Gastrocnemius medialis (tissue), 4 donors: ENCODE measurements around the gene COX6A1. TPM values are rescaled to one million over a fixed set of nuclear protein-coding genes. Genes with fewer than 3 reads are reported as not detected.
"Not testable (repeated sequence)": the region's sequence is repeated elsewhere in the genome, so short reads cannot be mapped to it uniquely, and the experiment has no call there.

Experiments
- ATAC-seq, 2 donors: fragments of 150-250 bp; one replicate each; pipeline ENCODE4 v1.9.1; 2016
- DNase-seq, 2 donors: peaks; one replicate each; pipeline ENCODE4 v3.0.0-alpha.2; 2019
- H3K27ac ChIP-seq, 4 donors: fragments of 200-600 bp; sonication (generic); 1 replicate in 1 of 4; 2 replicates in 3 of 4; pipeline ENCODE4 v1.5.1; 2016 to 2018; ENCODE audit warnings: mild to moderate bottlenecking in 2 of 4, moderate library complexity in 1 of 4
- H3K27me3 ChIP-seq, 3 donors: fragments of 200-600 bp; sonication (generic) in 2 of 3; 1 replicate in 1 of 3; 2 replicates in 2 of 3; pipeline versions ENCODE4 v1.5.1 to v1.6.0; 2016 to 2019; ENCODE audit warnings: mild to moderate bottlenecking in 1 of 3, moderate library complexity in 1 of 3
- H3K36me3 ChIP-seq, 2 donors: fragments of 200-600 bp; sonication (generic) in 1 of 2; one replicate each; pipeline ENCODE4 v1.5.1; 2017 to 2018
- H3K4me1 ChIP-seq, 2 donors: fragments of 200-600 bp; sonication (generic) in 1 of 2; one replicate each; pipeline ENCODE4 v1.5.1; 2016 to 2017; ENCODE audit warnings: mild to moderate bottlenecking in 2 of 2
- H3K4me3 ChIP-seq, 4 donors: fragments of 200-600 bp; sonication (generic) in 3 of 4; 1 replicate in 1 of 4; 2 replicates in 3 of 4; pipeline ENCODE4 v1.5.1; 2016 to 2019; ENCODE audit warnings: mild to moderate bottlenecking in 2 of 4
- H3K9me3 ChIP-seq, 3 donors: fragments of 200-600 bp; sonication (generic) in 2 of 3; 1 replicate in 1 of 3; 2 replicates in 2 of 3; pipeline ENCODE4 v1.5.1; 2016 to 2019
- POLR2A ChIP-seq, 2 donors: fragments of 450-650 bp; IDR thresholded peaks; one replicate each; pipeline ENCODE4 v1.6.1; 2017; ENCODE audit warnings: antibody characterized with exemption in 2 of 2, mild to moderate bottlenecking in 2 of 2, moderate library complexity in 2 of 2
- in situ Hi-C, 4 donors: fragments of 200-750 bp; cut with MboI; loops; one replicate each; pipeline versions ENCODE4 v1.15.0 to v1.8.0; 2017; ENCODE audit warnings: low sequenced_read_pairs in 4 of 4
- intact Hi-C: fragments of 100-400 bp; cut with DNase I; formaldehyde crosslinking; loops from one replicate; pipeline ENCODE4 v1.15.1; 2023; ENCODE audit warnings: low total_unique reads
- total RNA-seq, 4 donors: library from RNA; depleted of rRNA; stranded (reverse); fragments of >200 nt; gene quantifications; one replicate each; pipeline versions ENCODE4 v1.1.0 to v1.2.3, GENCODE V29; 2016
- TF ChIP-seq, protein P1 (sequence below), 5 experiments: fragments of 450-650 bp in 3 of 5; fragments of 200-600 bp in 2 of 5; sonication (generic) in 2 of 5; IDR thresholded peaks in 4 of 5; conservative IDR thresholded peaks in 1 of 5; 1 replicate in 4 of 5; 2 replicates in 1 of 5; pipeline ENCODE4 v1.5.1; 2016 to 2019; ENCODE audit warnings: antibody characterized with exemption in 5 of 5, mild to moderate bottlenecking in 3 of 5, moderate library complexity in 3 of 5

The COX6A1 gene
- total RNA-seq, 4 donors from 2014 or later, result 46.9 to 90.8 (median 74.3) TPM

GRCh38 chr12:120480211-120480610 lies 42.3 kb downstream of the COX6A1 start:
- Histone ChIP-seq H3K27ac (no peak overlapping the region), H3K4me1 (no peaks in the 10 kb centered on the region), H3K36me3 (no peaks in the 10 kb centered on the region), H3K4me3 (no peak overlapping the region), H3K27me3 (no peaks in the 10 kb centered on the region), H3K9me3 (no peaks in the 10 kb centered on the region)
- in situ Hi-C loops, result no loop called here
- TF ChIP-seq, protein P1, sequence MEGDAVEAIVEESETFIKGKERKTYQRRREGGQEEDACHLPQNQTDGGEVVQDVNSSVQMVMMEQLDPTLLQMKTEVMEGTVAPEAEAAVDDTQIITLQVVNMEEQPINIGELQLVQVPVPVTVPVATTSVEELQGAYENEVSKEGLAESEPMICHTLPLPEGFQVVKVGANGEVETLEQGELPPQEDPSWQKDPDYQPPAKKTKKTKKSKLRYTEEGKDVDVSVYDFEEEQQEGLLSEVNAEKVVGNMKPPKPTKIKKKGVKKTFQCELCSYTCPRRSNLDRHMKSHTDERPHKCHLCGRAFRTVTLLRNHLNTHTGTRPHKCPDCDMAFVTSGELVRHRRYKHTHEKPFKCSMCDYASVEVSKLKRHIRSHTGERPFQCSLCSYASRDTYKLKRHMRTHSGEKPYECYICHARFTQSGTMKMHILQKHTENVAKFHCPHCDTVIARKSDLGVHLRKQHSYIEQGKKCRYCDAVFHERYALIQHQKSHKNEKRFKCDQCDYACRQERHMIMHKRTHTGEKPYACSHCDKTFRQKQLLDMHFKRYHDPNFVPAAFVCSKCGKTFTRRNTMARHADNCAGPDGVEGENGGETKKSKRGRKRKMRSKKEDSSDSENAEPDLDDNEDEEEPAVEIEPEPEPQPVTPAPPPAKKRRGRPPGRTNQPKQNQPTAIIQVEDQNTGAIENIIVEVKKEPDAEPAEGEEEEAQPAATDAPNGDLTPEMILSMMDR (IDR thresholded peaks at IDR 0.05 in 4 of 5, conservative IDR thresholded peaks at IDR 0.05 in 1 of 5), result no peak
- no peak for TF ChIP-seq POLR2A (IDR thresholded peaks at IDR 0.05)
- intact Hi-C loops, result no loop called here
- DNase-seq (no peak), ATAC-seq (no peak)

- DNase-seq (no peak), ATAC-seq (no peak)
- Histone ChIP-seq H3K4me1 (no peaks in the 10 kb centered on the region), H3K9me3 (no peaks in the 10 kb centered on the region), H3K4me3 (no peak overlapping the region), H3K36me3 (no peaks in the 10 kb centered on the region), H3K27ac (no peak overlapping the region), H3K27me3 (no peaks in the 10 kb centered on the region)
- no peak for TF ChIP-seq POLR2A (IDR thresholded peaks at IDR 0.05)
- TF ChIP-seq, protein P1 (IDR thresholded peaks at IDR 0.05 in 4 of 5, conservative IDR thresholded peaks at IDR 0.05 in 1 of 5), result no peak
- in situ Hi-C loops, result no loop called here
- intact Hi-C loops, result no loop called here
Observed at GRCh38 chr12:120481022-120481767, 43.3 kb downstream of the COX6A1 start.

DNA sequence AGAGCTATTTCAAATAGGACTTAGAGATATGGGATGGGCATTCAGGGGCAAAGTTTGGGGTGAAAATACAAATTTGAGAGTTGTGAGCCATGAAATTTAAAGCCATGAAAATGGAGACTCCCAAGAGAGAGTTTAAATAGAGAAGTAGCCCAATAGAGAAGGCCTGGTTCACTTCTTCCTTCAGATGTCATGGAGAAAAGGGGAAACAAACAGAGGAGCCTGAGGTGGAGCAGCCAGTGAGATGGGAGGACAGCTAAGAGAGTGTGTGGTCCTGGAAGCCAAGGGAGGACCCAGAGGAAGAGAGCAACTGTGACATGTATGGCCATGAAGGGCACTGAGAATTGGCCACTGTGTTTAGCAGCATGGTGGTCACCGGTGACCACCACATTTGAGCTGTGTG lies 45.7 kb downstream of the COX6A1 start:
- no peaks in the 10 kb centered on the region for H3K36me3 ChIP-seq
- no peak for ATAC-seq

GRCh38 chr12:120485961-120486881 lies 48.3 kb downstream of the COX6A1 start:
- intact Hi-C loops (no loop called here), in situ Hi-C loops (no loop called here)
- H3K4me3 ChIP-seq, result no peak overlapping the region
- TF ChIP-seq POLR2A (IDR thresholded peaks at IDR 0.05), result no peak
- DNase-seq (no peak), ATAC-seq (no peak)
- no peaks in the 10 kb centered on the region for H3K9me3 ChIP-seq
- no peak overlapping the region for H3K27ac ChIP-seq
- no peaks in the 10 kb centered on the region for H3K36me3 ChIP-seq
- H3K4me1 ChIP-seq, result peaks cover 6% of the 10 kb centered on the region in 2 donors
- H3K27me3 ChIP-seq, result no peaks in the 10 kb centered on the region

More for the DNA sequence above, 45.7 kb downstream of the COX6A1 start:
- no peak for DNase-seq
- TF ChIP-seq POLR2A (IDR thresholded peaks at IDR 0.05), result no peak
- TF ChIP-seq, protein P1 (IDR thresholded peaks at IDR 0.05 in 4 of 5, conservative IDR thresholded peaks at IDR 0.05 in 1 of 5), result no peak
- no peak overlapping the region for H3K27ac ChIP-seq
- in situ Hi-C loops (no loop called here), intact Hi-C loops (no loop called here)
- no peaks in the 10 kb centered on the region for H3K9me3 ChIP-seq
- no peak overlapping the region for H3K4me3 ChIP-seq
- no peaks in the 10 kb centered on the region for H3K27me3 ChIP-seq
- no peaks in the 10 kb centered on the region for H3K4me1 ChIP-seq

- H3K9me3 ChIP-seq, H3K36me3 ChIP-seq, H3K27me3 ChIP-seq, H3K4me3 ChIP-seq, H3K27ac ChIP-seq, H3K4me1 ChIP-seq, intact Hi-C loops, ATAC-seq, in situ Hi-C loops, DNase-seq: not testable (repeated sequence)
Observed at GRCh38 chr12:120487552-120487951, 49.6 kb downstream of the COX6A1 start.
